ENCODE data around the gene MVB12A. TPM values are rescaled to one million over a fixed set of nuclear protein-coding genes. Genes with fewer than 3 reads are reported as not detected.

MVB12A gene
- total and polyA plus RNA-seq, 10 of the 15 experiments (the other 5 are each of a cell fraction or from before 2014, with no cell fraction given), result 1.2 to 47.6 (median 26.3) TPM

GRCh38 chr19:17406887-17407196 lies 13.0 kb upstream of the MVB12A start:
- CTCF ChIA-PET, result interaction anchor here (1.2 to 1.9 kb wide), 4 partner anchors 10 to 452 kb away, joined by 3 to 4 read pairs (median 3); no protein-coding TSS in a partner anchor
- Histone ChIP-seq H2AFZ (ENCODE audit: control insufficient read depth, low read depth, low read length) (no peak overlapping the region), H3K27ac (ENCODE audit: control insufficient read depth, insufficient read depth) (peak overlapping the region; percentile 99), H3K4me1 (ENCODE audit: control insufficient read depth, insufficient read depth, low read length) (peaks cover 6% of the 10 kb centered on the region), H4K20me1 (ENCODE audit: control insufficient read depth, insufficient read depth) (no peaks in the 10 kb centered on the region; the same call in 1 of the 2 replicates), H3K79me2 (ENCODE audit: control insufficient read depth, insufficient read depth, low read length) (peaks cover 76% of the 10 kb centered on the region), H3K9ac (ENCODE audit: control insufficient read depth, insufficient read depth, low read length) (peak overlapping the region; percentile 95), H3K36me3 (ENCODE audit: control insufficient read depth in 2 of 2, insufficient read depth in 2 of 2, low read length in 1 of 2) (peaks cover 6 to 12% of the 10 kb centered on the region in 2 experiments), H3K4me3 (peak overlapping the region; percentile 83), H3K9me3 (replicated peaks; ENCODE audit: control insufficient read depth, insufficient read depth, low read length) (no peaks in the 10 kb centered on the region), H3K27me3 (replicated peaks in 1 of 2; ENCODE audit: control insufficient read depth in 2 of 2, insufficient read depth in 2 of 2, low read length in 1 of 2) (no peaks in the 10 kb centered on the region), H3K4me2 (ENCODE audit: control insufficient read depth, insufficient read depth) (peak overlapping the region; percentile 73)
- DNase-seq (ENCODE audit: low read depth, low spot score) (no peak), FAIRE-seq (no peak), ATAC-seq (no peak)
- BruUV-seq (replicated peaks), result no TSS peak
- RAD21 ChIA-PET (ENCODE audit: unreplicated experiment), result interaction anchor here (0.6 to 2.9 kb wide), 2 partner anchors 13 to 443 kb away, joined by 3 to 21 read pairs; partner anchors contain the start of gene MVB12A
- intact Hi-C loops (cut with micrococcal nuclease; ENCODE audit: unreplicated experiment), result no loop called here
- SMC1A ChIA-PET (ENCODE audit: uncharacterized antibody, unreplicated experiment), result interaction anchor here (1.0 to 3.1 kb wide), 2 partner anchors 12 to 59 kb away, joined by 3 to 26 read pairs; partner anchors contain the start of gene MVB12A
- WGBS (ENCODE audit: insufficient coverage, insufficient replicate concordance, low lambda C conversion rate, missing lambda C conversion rate), result 0% methylated on average over 2 of the region's 2 CpGs
- in situ Hi-C loops (cut with MboI), result no loop called here
- TF ChIP-seq MEF2A (IDR thresholded peaks at IDR 0.05; ENCODE audit: insufficient read depth, low read depth, low read length) (no peak), WRNIP1 (IDR thresholded peaks at IDR 0.05; ENCODE audit: borderline replicate concordance, low read depth, low read length) (0 out of 2 replicates have a peak, but pooled peaks have one; percentile 32), BACH1 (IDR thresholded peaks at IDR 0.05; ENCODE audit: borderline replicate concordance) (0 out of 2 replicates have a peak, but pooled peaks have one; percentile 9)
- POLR2A ChIA-PET, result interaction anchor here (0.6 to 3.6 kb wide), 7 partner anchors 13 to 190 kb away, joined by 3 to 46 read pairs (median 3); partner anchors contain the start of genes ABHD8, ANO8, MRPL34 and MVB12A

GRCh38 chr19:17409990-17410389 lies 9.9 kb upstream of the MVB12A start:
- Histone ChIP-seq H3K9ac (ENCODE audit: control insufficient read depth, insufficient read depth, low read length) (no peak overlapping the region), H4K20me1 (ENCODE audit: control insufficient read depth, insufficient read depth) (no peaks in the 10 kb centered on the region; the same call in 1 of the 2 replicates), H3K79me2 (ENCODE audit: control insufficient read depth, insufficient read depth, low read length) (peaks cover 49% of the 10 kb centered on the region), H3K4me1 (ENCODE audit: control insufficient read depth, insufficient read depth, low read length) (no peaks in the 10 kb centered on the region), H3K27me3 (replicated peaks in 1 of 2; ENCODE audit: control insufficient read depth in 2 of 2, insufficient read depth in 2 of 2, low read length in 1 of 2) (no peaks in the 10 kb centered on the region), H3K27ac (ENCODE audit: control insufficient read depth, insufficient read depth) (no peak overlapping the region), H3K4me2 (ENCODE audit: control insufficient read depth, insufficient read depth) (no peak overlapping the region), H3K4me3 (no peak overlapping the region), H3K36me3 (ENCODE audit: control insufficient read depth in 2 of 2, insufficient read depth in 2 of 2, low read length in 1 of 2) (peaks cover 0 to 25% of the 10 kb centered on the region in 2 experiments; a peak in 3 of 4 replicates), H3K9me3 (replicated peaks; ENCODE audit: control insufficient read depth, insufficient read depth, low read length) (no peaks in the 10 kb centered on the region), H2AFZ (ENCODE audit: control insufficient read depth, low read depth, low read length) (no peak overlapping the region)
- intact Hi-C loops (cut with micrococcal nuclease; ENCODE audit: unreplicated experiment), result no loop called here
- in situ Hi-C loops (cut with MboI), result no loop called here
- FAIRE-seq, result no peak
- no peak for DNase-seq (ENCODE audit: low read depth, low spot score)
- 98% methylated on average over 9 of the region's 9 CpGs for WGBS (ENCODE audit: insufficient coverage, insufficient replicate concordance, low lambda C conversion rate, missing lambda C conversion rate)
- ChIA-PET POLR2A (interaction anchor here (0.6 to 1.4 kb wide), 2 partner anchors 10 to 749 kb away, joined by 3 to 4 read pairs; partner anchors contain the start of gene MVB12A), RAD21 (ENCODE audit: unreplicated experiment) (interaction anchor here (0.7 kb wide), 1 partner anchor 57 kb away, joined by 3 read pairs; no protein-coding TSS in a partner anchor), SMC1A (ENCODE audit: uncharacterized antibody, unreplicated experiment) (no interaction called here), CTCF (interaction anchor here (1.1 to 3.3 kb wide), 2 partner anchors 9 to 55 kb away, joined by 4 to 12 read pairs; partner anchors contain the start of gene MVB12A)
- no peak for ATAC-seq
- BruUV-seq (replicated peaks), result no TSS peak
- TF ChIP-seq USF1 (IDR thresholded peaks at IDR 0.05; ENCODE audit: borderline replicate concordance, extremely low read length, insufficient read depth, low read depth, low read length), result no peak
- no peak for TF ChIP-seq CEBPZ (IDR thresholded peaks at IDR 0.05; ENCODE audit: low read depth, low read length)
- no peak for TF ChIP-seq ZNF217 (IDR thresholded peaks at IDR 0.05)
- TF ChIP-seq ZBTB33 (IDR thresholded peaks at IDR 0.05), result no peak
- TF ChIP-seq IKZF2 (IDR thresholded peaks at IDR 0.05), result no peak
- no peak for TF ChIP-seq POLR2AphosphoS2 (IDR thresholded peaks at IDR 0.05; ENCODE audit: low read depth, low read length)
